ENCODE results near the gene ANKRD33B. TPM values are rescaled to one million over a fixed set of nuclear protein-coding genes. Genes with fewer than 3 reads are reported as not detected.
A peak's percentile ranks its signal among the peaks of the same experiment; 100 is the strongest.

ANKRD33B gene
- total RNA-seq, 4 donors from 2014 or later = 0.70 to 6.6 (median 3.6) TPM

DNA sequence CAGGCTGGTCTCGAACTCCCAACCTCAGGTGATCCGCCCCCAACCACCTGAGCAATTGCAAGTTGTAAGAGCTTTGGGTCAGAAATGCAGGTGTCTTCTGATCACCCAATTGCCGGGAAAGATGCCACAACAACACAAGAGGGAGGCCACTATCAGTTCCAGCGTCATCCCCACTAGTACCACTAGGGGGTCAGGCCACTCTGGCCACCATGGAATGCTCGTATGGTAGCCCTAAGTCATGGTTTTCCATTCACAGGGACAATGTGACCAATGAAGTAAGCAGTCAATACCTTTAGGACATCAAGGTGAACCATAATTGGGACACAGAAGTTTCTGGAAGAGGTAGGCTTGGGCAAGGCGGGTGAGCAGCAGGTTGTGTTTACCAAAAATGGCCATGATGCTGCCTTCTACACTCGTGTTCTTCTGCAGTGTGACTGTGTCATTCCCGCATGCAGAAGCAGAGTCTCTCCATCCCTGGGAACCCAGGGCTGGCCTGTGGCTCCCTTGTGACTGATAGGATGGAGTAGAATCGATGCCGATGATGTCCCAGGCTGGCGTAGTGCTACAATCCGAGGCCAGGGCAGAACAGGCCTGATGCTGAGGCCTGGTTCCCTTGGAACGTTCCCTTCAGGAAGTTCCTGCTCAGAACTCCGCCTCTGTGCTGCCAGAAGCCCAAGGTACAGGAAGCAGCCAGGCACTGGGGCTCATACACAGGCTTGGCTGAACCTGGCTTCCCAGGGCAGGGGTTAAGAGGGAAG, 42.2 kb upstream of the ANKRD33B start:
- Histone ChIP-seq H3K27me3 (no peaks in the 10 kb centered on the region), H3K4me3 (no peak overlapping the region), H3K4me1 (no peaks in the 10 kb centered on the region), H3K27ac (no peak overlapping the region), H3K36me3 (no peaks in the 10 kb centered on the region), H3K9me3 (no peaks in the 10 kb centered on the region)
- TF ChIP-seq, protein P1, sequence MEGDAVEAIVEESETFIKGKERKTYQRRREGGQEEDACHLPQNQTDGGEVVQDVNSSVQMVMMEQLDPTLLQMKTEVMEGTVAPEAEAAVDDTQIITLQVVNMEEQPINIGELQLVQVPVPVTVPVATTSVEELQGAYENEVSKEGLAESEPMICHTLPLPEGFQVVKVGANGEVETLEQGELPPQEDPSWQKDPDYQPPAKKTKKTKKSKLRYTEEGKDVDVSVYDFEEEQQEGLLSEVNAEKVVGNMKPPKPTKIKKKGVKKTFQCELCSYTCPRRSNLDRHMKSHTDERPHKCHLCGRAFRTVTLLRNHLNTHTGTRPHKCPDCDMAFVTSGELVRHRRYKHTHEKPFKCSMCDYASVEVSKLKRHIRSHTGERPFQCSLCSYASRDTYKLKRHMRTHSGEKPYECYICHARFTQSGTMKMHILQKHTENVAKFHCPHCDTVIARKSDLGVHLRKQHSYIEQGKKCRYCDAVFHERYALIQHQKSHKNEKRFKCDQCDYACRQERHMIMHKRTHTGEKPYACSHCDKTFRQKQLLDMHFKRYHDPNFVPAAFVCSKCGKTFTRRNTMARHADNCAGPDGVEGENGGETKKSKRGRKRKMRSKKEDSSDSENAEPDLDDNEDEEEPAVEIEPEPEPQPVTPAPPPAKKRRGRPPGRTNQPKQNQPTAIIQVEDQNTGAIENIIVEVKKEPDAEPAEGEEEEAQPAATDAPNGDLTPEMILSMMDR (IDR thresholded peaks at IDR 0.05) = peak in 2 of 6 experiments; percentile 3 to 6
- no peak for TF ChIP-seq POLR2A (IDR thresholded peaks at IDR 0.05)
- peak in 1 of 3 donors; percentile 36 for DNase-seq

DNA sequence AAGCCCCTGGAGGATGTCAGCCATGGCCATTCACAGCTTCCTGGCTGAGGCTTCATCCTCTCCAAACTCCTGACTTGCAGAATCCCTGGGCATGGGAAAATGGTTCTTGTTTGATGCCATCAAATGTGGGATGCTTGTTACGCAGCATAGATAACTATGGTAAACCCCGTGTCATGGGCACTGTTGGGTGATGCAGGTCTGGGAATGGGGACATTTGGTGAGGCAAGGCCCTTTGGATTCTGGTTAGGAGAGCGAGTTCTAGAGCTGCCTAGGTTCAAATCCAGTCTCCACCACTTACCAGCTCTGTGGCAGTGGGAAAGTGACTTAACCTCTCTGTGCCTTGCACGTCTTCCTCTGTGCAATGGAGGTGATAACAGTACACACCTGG, 41.7 kb upstream of the ANKRD33B start:
- H3K27me3 ChIP-seq = no peaks in the 10 kb centered on the region
- DNase-seq = peak in 1 of 3 donors; percentile 17
- TF ChIP-seq, protein P1 (IDR thresholded peaks at IDR 0.05) = no peak
- TF ChIP-seq POLR2A (IDR thresholded peaks at IDR 0.05) = no peak
- no peaks in the 10 kb centered on the region for H3K4me1 ChIP-seq
- H3K36me3 ChIP-seq = no peaks in the 10 kb centered on the region
- H3K4me3 ChIP-seq = no peak overlapping the region
- H3K27ac ChIP-seq = no peak overlapping the region
- H3K9me3 ChIP-seq = no peaks in the 10 kb centered on the region

DNA sequence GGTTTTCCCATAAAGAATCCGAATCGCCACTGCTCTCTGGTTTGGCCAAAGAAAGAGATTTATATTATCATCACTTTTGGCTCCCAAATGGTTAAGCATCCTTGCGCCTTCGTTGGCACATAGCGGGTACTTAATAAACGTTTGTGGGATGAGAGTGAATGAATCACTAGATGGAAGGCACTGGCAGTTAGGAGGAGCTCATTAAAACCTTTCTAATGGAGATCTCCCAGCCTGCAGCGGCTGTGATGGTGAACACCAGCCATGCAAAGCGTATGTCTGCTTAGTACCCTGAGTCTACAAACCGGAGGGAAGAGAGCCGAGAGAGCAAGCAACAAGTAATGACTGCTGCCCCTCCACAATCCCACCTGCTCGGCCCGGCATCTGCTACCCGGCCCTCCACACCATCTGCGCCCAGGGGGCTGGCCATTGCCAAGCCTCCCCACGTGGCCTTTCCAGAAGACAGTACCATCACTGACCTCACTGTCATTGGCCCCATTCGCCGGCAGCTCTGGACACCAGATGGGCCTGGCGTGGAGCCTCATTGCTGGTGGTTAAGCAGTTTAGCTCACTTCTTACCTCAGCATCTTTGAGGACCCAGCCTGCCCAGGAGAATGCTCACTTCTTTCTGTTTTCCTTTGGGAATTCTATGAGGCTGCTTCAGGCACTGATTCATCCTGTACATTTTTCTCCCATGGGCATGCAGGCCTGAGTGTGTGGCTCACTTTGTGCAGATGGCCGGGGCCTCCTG, 39.3 kb upstream of the ANKRD33B start:
- Histone ChIP-seq H3K4me3 (no peak overlapping the region), H3K36me3 (no peaks in the 10 kb centered on the region), H3K9me3 (no peaks in the 10 kb centered on the region), H3K27me3 (no peaks in the 10 kb centered on the region), H3K27ac (no peak overlapping the region), H3K4me1 (no peaks in the 10 kb centered on the region)
- DNase-seq = peak in 1 of 3 donors; percentile 36
- TF ChIP-seq, protein P1 (IDR thresholded peaks at IDR 0.05) = no peak
- no peak for TF ChIP-seq POLR2A (IDR thresholded peaks at IDR 0.05)

DNA sequence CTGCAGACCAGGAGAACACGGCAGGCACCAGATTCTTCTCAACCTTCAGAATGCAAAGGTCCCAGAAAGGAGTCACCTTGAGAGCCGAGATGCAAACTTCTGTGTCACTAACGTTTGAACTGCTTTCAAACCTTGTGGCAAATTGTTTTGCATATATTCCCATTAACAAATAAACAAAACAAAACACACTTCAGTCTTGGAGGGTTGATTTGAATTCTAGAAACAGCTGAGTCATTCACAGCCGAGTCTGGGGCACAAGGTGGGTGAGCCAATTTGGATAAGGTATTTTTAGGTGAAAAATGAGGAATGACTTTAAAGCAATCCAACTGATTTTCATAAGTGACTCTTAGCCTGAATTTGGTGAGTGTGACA, 38.8 kb upstream of the ANKRD33B start:
- Histone ChIP-seq H3K4me3 (no peak overlapping the region), H3K4me1 (no peaks in the 10 kb centered on the region), H3K27me3 (no peaks in the 10 kb centered on the region), H3K36me3 (no peaks in the 10 kb centered on the region), H3K9me3 (no peaks in the 10 kb centered on the region), H3K27ac (no peak overlapping the region)
- DNase-seq = peak in 1 of 3 donors; percentile 14
- TF ChIP-seq POLR2A (IDR thresholded peaks at IDR 0.05) = no peak
- TF ChIP-seq, protein P1 (IDR thresholded peaks at IDR 0.05) = no peak

DNA sequence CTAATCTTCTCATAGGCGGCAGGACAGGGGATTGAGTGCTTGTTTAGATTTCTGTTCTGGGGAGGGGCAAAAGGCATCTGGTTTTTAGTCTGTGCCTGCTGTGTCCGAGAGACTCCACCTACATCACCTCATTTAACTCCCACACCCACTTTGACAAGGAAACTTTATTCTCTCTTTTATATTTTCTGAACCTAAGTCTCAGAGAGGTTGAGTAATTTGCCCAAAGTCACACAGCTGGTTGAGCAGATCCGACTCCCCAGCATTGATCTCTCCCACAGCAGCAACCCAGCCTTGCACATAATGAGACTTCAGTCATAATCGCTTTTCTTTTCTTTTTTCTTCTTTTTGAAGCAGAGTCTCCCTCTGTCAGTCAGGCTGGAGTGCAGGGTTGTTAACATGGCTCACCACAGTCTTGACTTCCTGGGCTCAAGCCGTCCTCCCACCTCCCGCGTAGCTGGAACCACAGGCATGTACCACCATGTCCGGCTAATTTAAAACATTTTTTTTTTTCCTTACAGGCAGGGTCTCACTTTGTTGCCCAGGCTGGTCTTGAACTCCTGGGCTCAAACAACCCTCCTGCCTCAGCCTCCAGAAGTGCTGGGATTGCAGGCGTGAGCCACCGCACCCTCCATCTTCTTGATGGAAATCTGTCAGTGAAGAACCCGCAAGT, 36.5 kb upstream of the ANKRD33B start:
- peak in 1 of 3 donors; percentile 18 for DNase-seq
- TF ChIP-seq POLR2A (IDR thresholded peaks at IDR 0.05) = no peak
- TF ChIP-seq, protein P1 (IDR thresholded peaks at IDR 0.05) = no peak
- Histone ChIP-seq H3K27ac (no peak overlapping the region), H3K4me1 (no peaks in the 10 kb centered on the region), H3K36me3 (no peaks in the 10 kb centered on the region), H3K4me3 (no peak overlapping the region), H3K9me3 (no peaks in the 10 kb centered on the region), H3K27me3 (no peaks in the 10 kb centered on the region)
